ENCODE data around the gene PLXNB3. TPM values are rescaled to one million over a fixed set of nuclear protein-coding genes. Genes with fewer than 3 reads are reported as not detected.

Gene PLXNB3
- total RNA-seq, 4 donors from 2014 or later: 3.1 to 46.2 (median 24.7) TPM

GRCh38 chrX:153778684-153779101 lies 14.6 kb downstream of the PLXNB3 start:
- TF ChIP-seq EP300 (IDR thresholded peaks at IDR 0.05; ENCODE audit: low read depth) (no peak), POLR2AphosphoS5 (IDR thresholded peaks at IDR 0.05) (no peak), POLR2A (IDR thresholded peaks at IDR 0.05) (no peak), CTCF (IDR thresholded peaks at IDR 0.05) (no peak)
- WGBS, 2 donors (ENCODE audit: low coverage in 1 of 2): 84% methylated on average over 7 of the region's 16 CpGs; no CpG with 5 or more reads in 1 of the 2 donors
- H3K27ac ChIP-seq: no peak overlapping the region
- DNase-seq: no peak
- peaks cover 4 to 21% (median 11%) of the 10 kb centered on the region in 4 donors for H3K4me1 ChIP-seq
- H3K36me3 ChIP-seq: no peaks in the 10 kb centered on the region
- H3K9me3 ChIP-seq: no peaks in the 10 kb centered on the region
- in situ Hi-C loops (cut with MboI; ENCODE audit: low pct_ligation_motif_present in 1 of 4, low pct_unique_long_range_greater_than_20kb in 1 of 4, low sequenced_read_pairs in 3 of 4): loop anchor here in 1 of 4 donors (25.0 kb wide), 1 partner anchor 159 kb away; the partner anchor contains the start of genes ARHGAP4, NAA10 and RENBP
- H3K4me3 ChIP-seq: no peak overlapping the region
- H3K27me3 ChIP-seq: peaks cover 3% of the 10 kb centered on the region
- intact Hi-C loops (cut with DNase I; ENCODE audit: low total_unique reads): no loop called here

GRCh38 chrX:153779891-153780677 lies 16.0 kb downstream of the PLXNB3 start:
- TF ChIP-seq POLR2AphosphoS5 (IDR thresholded peaks at IDR 0.05) (no peak), CTCF (IDR thresholded peaks at IDR 0.05) (no peak), EP300 (IDR thresholded peaks at IDR 0.05; ENCODE audit: low read depth) (no peak), POLR2A (IDR thresholded peaks at IDR 0.05) (no peak)
- Histone ChIP-seq H3K36me3 (no peaks in the 10 kb centered on the region), H3K27ac (peak overlapping the region; percentile 64 to 80 (median 79)), H3K9me3 (no peaks in the 10 kb centered on the region), H3K27me3 (peaks cover 3% of the 10 kb centered on the region), H3K4me1 (peaks cover 4 to 21% (median 11%) of the 10 kb centered on the region in 4 donors), H3K4me3 (no peak overlapping the region)
- intact Hi-C loops (cut with DNase I; ENCODE audit: low total_unique reads): no loop called here
- in situ Hi-C loops (cut with MboI; ENCODE audit: low pct_ligation_motif_present in 1 of 4, low pct_unique_long_range_greater_than_20kb in 1 of 4, low sequenced_read_pairs in 3 of 4): loop anchor here in 1 of 4 donors (25.0 kb wide), 1 partner anchor 157 kb away; the partner anchor contains the start of genes ARHGAP4, NAA10 and RENBP
- no peak for DNase-seq
- WGBS, 2 donors (ENCODE audit: low coverage in 1 of 2): 73% methylated on average over 15 of the region's 18 CpGs; no CpG with 5 or more reads in 1 of the 2 donors

- no peak for DNase-seq
- Histone ChIP-seq H3K36me3 (no peaks in the 10 kb centered on the region), H3K4me3 (peak within 1 kb of the TSS in 1 of 4 donors; percentile 13), H3K27me3 (peaks cover 3% of the 10 kb centered on the region), H3K4me1 (peaks cover 4 to 21% (median 11%) of the 10 kb centered on the region in 4 donors), H3K27ac (peak within 1 kb of the TSS; percentile 64 to 80 (median 79)), H3K9me3 (no peaks in the 10 kb centered on the region)
- intact Hi-C loops (cut with DNase I; ENCODE audit: low total_unique reads) (no loop called here), in situ Hi-C loops (cut with MboI; ENCODE audit: low pct_ligation_motif_present in 1 of 4, low pct_unique_long_range_greater_than_20kb in 1 of 4, low sequenced_read_pairs in 3 of 4) (loop anchor here in 1 of 4 donors (25.0 kb wide), 1 partner anchor 156 kb away; the partner anchor contains the start of genes ARHGAP4, NAA10 and RENBP)
- TF ChIP-seq POLR2A (IDR thresholded peaks at IDR 0.05) (no peak), CTCF (IDR thresholded peaks at IDR 0.05) (no peak), EP300 (IDR thresholded peaks at IDR 0.05; ENCODE audit: low read depth) (no peak), POLR2AphosphoS5 (IDR thresholded peaks at IDR 0.05) (no peak)
- WGBS, 2 donors (ENCODE audit: low coverage in 1 of 2): 55% methylated on average over 5 of the region's 52 CpGs; no CpG with 5 or more reads in 1 of the 2 donors
Observed at GRCh38 chrX:153780678-153781427, 16.8 kb downstream of the PLXNB3 start, which contains the start of gene SRPK3. SRPK3 (plus strand) TSS chrX:153781041; CDS start chrX:153781087, 46 bp downstream.
